Measurements from ENCODE around the gene GPBP1L1. TPM values are rescaled to one million over a fixed set of nuclear protein-coding genes. Genes with fewer than 3 reads are reported as not detected.
A peak's percentile ranks its signal among the peaks of the same experiment; 100 is the strongest.

Gene GPBP1L1
- total RNA-seq, 1 donor from 2014 or later = 122 TPM

DNA sequence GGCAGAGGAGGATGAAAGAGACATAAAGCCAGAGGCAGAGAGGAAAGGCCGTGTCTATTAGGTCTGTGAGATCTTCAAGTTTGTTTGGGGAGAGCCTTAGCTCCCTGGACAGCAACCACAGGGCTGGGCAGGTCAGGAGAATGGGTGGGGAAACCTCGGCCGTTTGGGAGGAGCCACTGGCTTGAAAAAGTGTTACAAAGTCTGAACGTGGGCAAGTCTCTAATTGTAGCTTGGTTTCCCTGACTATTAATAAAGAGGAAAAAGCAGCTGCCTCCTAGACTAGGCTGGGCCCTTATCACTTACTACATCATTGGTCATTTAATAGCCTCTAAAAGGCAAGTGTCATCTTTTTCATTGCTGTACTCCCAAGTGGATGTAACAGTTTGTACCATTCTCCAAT lies 62.4 kb downstream of the GPBP1L1 start, which contains the start of gene CCDC17:
TSS of gene CCDC17 (minus strand) at position 83 of the 400 bp plus-strand sequence. CDS start 145 bp downstream, outside the sequence.
- Mint-ChIP-seq H3K27me3 (ENCODE audit: low read depth) (no peaks in the 10 kb centered on the region), H3K4me3 (no peak within 1 kb of the TSS), H3K36me3 (peaks cover 30% of the 10 kb centered on the region), H3K9me3 (no peaks in the 10 kb centered on the region), H3K27ac (peak within 1 kb of the TSS; percentile 44), H3K4me1 (no peaks in the 10 kb centered on the region)
- TF ChIP-seq, protein P1, sequence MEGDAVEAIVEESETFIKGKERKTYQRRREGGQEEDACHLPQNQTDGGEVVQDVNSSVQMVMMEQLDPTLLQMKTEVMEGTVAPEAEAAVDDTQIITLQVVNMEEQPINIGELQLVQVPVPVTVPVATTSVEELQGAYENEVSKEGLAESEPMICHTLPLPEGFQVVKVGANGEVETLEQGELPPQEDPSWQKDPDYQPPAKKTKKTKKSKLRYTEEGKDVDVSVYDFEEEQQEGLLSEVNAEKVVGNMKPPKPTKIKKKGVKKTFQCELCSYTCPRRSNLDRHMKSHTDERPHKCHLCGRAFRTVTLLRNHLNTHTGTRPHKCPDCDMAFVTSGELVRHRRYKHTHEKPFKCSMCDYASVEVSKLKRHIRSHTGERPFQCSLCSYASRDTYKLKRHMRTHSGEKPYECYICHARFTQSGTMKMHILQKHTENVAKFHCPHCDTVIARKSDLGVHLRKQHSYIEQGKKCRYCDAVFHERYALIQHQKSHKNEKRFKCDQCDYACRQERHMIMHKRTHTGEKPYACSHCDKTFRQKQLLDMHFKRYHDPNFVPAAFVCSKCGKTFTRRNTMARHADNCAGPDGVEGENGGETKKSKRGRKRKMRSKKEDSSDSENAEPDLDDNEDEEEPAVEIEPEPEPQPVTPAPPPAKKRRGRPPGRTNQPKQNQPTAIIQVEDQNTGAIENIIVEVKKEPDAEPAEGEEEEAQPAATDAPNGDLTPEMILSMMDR (IDR thresholded peaks at IDR 0.05; ENCODE audit: unreplicated experiment) = no peak
- no peak for DNase-seq (ENCODE audit: low spot score in 2 of 2, unreplicated experiment in 2 of 2)

DNA sequence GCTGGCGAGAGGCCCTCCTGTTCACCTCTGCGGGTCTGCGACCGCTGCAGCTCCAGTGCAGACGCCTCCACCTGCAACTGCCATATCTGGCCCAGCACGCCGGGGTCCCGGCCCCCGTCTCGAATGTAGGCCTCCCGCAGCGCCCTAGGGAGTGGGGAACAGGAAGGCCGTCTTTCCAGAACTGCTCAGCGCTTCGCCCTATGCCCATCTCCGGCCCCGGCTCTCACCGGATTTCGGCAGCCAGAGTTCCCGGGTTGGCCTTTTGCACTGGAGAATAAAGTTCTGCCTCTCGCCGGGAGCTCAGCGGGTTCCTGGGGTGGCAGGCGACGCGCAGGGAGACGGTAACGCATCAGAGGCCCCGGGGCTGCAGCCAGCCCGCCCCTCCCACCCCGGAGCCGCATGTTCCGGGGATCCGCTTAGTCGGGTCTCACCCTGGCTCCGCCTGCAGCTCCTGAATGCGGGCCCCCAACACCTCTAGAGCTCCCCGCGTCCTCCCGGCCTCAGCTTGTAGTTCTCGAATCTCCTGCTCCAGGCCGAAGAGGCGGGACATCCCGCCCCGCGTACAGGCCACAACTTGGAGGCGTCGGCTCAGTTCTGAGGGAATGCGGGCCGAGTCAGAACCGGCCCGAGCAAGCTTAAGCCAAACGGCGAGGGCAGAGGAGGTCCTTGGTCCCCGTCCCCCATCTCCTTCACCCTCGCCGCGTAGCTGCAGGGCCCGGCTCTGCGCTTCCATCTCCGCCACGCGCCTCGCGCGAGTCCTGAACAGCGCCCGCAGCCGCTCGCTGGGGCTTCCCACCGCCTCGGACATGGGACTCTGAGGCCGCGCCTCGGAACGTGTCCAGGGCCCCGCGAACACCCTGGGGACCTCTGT lies 63.6 kb downstream of the GPBP1L1 start:
- Mint-ChIP-seq H3K27me3 (ENCODE audit: low read depth) (no peaks in the 10 kb centered on the region), H3K4me1 (no peaks in the 10 kb centered on the region), H3K27ac (no peak overlapping the region), H3K4me3 (no peak overlapping the region), H3K36me3 (peaks cover 25% of the 10 kb centered on the region), H3K9me3 (no peaks in the 10 kb centered on the region)
- TF ChIP-seq, protein P1 (IDR thresholded peaks at IDR 0.05; ENCODE audit: unreplicated experiment) = no peak
- DNase-seq (ENCODE audit: low spot score in 2 of 2, unreplicated experiment in 2 of 2) = no peak

DNA sequence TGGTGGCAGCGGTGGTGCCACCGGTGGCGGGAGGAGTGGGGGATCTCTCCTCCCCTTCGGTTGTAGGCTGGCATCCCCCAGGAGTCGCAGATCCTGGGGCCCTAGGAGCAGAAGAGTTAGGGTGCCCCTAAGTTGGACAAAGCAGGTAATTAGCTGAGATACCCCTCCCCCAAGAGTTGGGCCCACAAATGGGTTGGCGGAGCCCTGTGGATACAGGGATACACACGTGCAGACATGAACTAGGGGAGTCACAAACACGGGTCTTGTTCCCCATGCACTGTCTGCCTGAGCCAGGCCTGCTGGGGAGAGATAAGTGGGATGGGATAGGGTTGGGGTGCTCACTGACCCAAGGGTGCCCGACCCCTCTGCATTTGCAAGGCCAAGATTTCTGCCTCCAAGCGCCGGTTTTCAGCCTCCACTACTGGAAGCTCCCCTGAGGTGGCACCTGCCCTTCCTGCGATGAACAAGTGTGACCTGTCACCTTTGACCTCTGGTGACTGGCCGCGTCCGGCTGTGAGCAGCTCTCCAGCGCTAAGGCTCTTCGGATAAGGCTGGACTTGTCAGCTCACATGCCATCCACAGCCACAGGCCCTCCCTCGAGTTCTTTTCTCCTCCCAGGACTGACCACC lies 64.3 kb downstream of the GPBP1L1 start:
- Mint-ChIP-seq H3K27me3 (ENCODE audit: low read depth) (no peaks in the 10 kb centered on the region), H3K36me3 (peaks cover 24% of the 10 kb centered on the region), H3K4me1 (no peaks in the 10 kb centered on the region), H3K27ac (peak overlapping the region; percentile 21), H3K4me3 (no peak overlapping the region), H3K9me3 (no peaks in the 10 kb centered on the region)
- no peak for DNase-seq (ENCODE audit: low spot score in 2 of 2, unreplicated experiment in 2 of 2)
- TF ChIP-seq, protein P1 (IDR thresholded peaks at IDR 0.05; ENCODE audit: unreplicated experiment) = no peak

DNA sequence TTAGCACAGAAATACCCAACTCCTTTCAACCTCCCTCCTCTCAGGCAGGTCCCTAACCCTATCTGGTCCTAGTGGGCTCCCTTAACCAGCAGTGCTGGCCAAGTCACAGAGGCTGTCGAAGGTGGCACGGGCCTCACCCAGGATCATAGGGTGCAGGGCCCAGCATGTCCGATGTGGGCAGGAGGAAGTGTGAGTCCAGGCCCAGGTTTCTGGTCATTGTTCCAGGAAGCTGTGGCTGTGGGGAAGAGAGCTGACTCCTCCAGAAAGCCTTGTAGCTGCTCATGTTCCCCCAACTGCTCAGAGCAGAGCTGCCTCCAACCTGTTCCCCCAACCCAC lies 64.9 kb downstream of the GPBP1L1 start:
- TF ChIP-seq, protein P1 (IDR thresholded peaks at IDR 0.05; ENCODE audit: unreplicated experiment) = no peak
- Mint-ChIP-seq H3K9me3 (no peaks in the 10 kb centered on the region), H3K27ac (peak overlapping the region; percentile 21), H3K36me3 (peaks cover 23% of the 10 kb centered on the region), H3K27me3 (ENCODE audit: low read depth) (no peaks in the 10 kb centered on the region), H3K4me3 (no peak overlapping the region), H3K4me1 (no peaks in the 10 kb centered on the region)
- DNase-seq (ENCODE audit: low spot score in 2 of 2, unreplicated experiment in 2 of 2) = no peak

DNA sequence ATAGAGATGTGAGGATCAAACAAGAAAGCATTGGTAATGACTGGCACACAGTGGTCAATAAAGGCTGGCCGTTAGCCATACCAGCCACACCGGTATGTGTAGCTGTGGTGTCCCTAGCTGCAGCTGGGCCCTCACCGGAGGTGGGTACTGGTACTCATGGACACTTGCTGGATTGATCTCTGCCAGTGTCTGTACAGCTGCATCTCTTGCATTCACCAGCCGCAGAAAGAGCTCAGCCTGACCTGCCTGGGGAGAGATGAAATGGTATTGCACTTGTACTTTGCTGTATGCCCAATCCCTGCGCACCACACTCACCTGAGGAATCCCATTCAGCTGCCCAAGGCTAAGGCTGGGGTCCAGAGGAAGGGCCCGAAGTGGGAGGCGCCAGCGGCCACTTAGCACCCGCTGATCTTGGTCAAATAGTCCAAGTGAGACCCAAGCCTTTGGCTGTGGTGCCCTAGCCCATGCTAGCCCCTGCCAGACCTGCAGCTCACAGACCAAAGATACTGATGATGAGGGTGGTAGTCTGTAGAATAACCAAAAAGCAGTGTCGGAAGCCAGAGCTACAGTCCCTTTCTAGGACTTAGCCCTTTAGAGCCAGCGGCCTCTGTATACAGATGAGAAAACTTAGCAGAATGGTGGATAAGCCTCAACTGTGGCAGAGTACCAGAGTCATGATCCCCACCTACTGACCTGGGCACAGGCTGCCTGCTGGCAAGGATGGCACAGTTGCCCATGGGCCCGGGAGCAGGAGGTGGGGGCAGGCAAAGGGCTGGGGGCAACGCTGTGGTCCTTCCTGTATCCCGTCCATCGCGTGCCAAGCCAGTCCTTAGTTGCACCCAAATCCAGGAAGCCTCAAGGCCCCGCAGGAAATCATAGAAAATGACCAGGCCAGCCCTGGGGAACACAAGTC lies 65.5 kb downstream of the GPBP1L1 start:
- H3K9me3 Mint-ChIP-seq = no peaks in the 10 kb centered on the region
- TF ChIP-seq, protein P1 (IDR thresholded peaks at IDR 0.05; ENCODE audit: unreplicated experiment) = no peak
- DNase-seq (ENCODE audit: low spot score in 2 of 2, unreplicated experiment in 2 of 2) = no peak
- H3K27ac Mint-ChIP-seq = no peak overlapping the region
- H3K36me3 Mint-ChIP-seq = peaks cover 28% of the 10 kb centered on the region
- no peak overlapping the region for H3K4me3 Mint-ChIP-seq
- H3K27me3 Mint-ChIP-seq (ENCODE audit: low read depth) = no peaks in the 10 kb centered on the region
- no peaks in the 10 kb centered on the region for H3K4me1 Mint-ChIP-seq
